Activated CD4-positive, alpha-beta T cell treated with anti-CD3 and anti-CD28 coated beads for 4 hours (primary cell): ENCODE measurements around the gene NTM.

Experiments
- DNase-seq, 2 donors: peaks; one replicate each; pipeline ENCODE4 v3.0.0-alpha.2; 2020

The NTM gene

DNA sequence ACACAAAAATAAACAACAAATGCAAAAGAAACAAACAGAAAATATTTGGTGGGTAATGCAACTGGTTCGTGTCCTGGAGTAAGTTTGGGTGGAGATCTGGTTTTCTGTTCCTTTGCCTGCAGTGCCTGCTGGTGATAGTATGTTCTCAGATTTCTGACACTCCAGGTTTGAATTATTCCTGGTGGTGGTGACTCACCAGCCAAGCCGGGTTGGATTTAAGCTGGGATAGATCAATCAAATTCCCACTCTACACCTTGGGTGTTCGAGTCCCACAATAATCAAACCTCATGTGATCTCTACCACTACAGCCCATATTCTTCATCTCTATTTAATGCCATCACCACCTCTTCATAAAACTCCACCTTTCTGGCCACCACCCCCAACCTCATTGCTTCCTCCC is 421.8 kb downstream of the NTM start:
- DNase-seq = no peak

GRCh38 chr11:131796089-131796488 is 425.7 kb downstream of the NTM start:
- no peak for DNase-seq

DNA sequence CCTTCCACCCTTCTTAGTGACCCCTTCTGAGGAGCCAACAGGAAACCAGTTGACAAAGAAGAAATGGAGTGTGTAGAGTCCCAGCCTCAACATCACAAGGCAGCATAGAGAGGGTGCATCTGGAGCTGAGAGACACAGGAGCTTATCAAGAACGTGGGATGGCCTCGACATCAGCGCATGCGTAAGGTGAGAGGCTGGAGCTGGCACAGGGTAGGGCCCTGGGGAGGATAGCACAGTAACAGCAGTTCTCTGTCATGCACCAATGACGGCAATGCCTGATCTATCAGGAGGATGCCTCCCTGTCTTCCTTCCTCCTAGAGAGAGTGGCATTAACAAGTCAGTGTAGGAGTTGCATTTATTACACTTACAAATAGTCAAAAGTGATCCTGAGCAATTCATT is 426.1 kb downstream of the NTM start:
- DNase-seq = no peak

- no peak for DNase-seq
These were observed 430.0 kb downstream of the NTM start for GRCh38 chr11:131800452-131800851.

DNA sequence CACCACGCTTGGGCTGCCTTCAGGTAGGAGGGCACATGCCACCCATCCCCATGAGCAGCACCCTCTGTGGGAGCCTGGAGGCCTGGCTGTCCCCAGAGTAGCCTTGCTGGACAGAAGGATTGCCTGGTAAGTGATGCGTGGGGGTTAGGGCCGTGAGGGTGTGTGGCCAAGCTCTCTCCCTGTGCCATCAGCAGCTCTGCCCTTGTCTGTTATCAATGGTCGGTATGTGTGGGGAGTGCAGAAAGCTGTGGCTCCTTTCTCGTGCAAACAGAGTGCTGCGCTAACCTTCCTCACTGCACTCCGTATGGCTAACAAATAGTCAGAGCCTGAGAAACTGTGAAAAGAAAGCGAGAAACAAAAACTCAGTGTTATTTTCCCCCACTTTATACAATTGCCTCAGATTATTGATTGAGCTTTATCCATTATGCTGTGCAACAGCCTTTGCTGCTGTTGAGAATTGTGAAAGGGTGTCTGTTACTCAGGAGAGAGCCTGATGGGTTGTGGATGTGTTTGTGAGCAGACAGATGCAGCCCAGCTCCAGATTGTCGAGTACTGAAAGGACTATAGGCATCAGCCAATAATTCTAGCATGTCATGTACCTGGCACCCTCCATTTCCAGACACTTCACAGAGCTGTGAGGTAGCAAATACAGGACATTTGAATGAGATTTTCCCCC is 432.2 kb downstream of the NTM start:
- no peak for DNase-seq

DNA sequence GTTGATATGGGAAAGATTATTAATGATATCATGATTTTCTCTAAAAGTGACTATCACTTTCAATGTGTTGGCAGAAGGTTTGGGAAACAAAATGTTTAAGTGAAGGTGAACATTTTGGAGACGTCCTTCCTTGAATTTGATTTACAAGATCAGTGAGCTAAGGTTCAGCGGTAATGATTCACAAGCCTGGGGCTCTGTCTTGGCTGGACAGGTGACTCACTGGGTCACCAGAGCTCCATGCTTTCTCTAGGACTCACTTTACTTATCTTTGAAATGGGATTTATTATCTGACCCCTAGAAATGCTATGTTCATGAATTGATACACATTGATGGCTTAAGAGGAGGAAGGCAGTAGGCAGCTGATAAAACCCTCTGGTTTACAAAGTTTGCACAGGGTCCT is 437.5 kb downstream of the NTM start:
- DNase-seq = no peak

DNA sequence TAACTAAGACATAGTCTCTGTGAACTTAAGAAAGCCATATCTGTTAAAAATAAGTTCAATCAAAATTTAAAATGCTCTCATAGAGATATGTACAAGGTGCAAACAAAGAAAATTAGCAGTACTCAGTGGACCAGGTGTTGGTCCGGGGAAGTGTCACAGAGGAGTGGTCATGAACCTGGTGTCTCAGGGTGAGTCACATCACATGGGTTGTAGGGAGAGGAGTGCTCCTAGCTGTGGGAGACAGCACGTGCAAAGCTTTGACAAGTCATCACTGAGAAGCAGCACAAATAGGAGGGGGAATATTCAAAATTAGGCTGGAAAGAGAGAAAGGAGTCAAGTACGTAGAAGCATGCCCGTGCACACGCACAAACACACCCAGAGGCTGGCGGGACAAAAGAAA is 438.1 kb downstream of the NTM start:
- DNase-seq = no peak

GRCh38 chr11:131809203-131809918 is 438.9 kb downstream of the NTM start:
- no peak for DNase-seq

DNA sequence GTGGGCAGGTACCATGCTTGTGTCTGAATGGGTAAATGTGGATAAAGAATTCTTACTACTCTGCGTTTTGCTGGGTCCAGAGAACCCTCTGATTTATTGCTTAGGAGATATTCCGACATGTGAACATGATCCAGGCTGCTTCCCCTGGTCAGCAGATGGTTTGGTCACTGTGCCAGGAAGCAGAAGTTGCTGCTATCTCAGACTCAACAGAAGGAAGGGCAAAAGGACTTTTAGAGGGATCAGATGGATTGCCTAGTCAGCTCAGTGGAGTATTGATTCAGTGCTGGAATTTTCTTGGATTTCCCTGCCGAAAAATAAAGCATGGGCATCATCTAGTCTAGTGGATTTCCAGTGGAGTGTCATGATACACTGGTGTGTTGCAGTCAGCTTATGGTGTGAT is 440.1 kb downstream of the NTM start:
- no peak for DNase-seq

GRCh38 chr11:131811383-131811782 is 441.0 kb downstream of the NTM start:
- no peak for DNase-seq

GRCh38 chr11:131814108-131814507 is 443.7 kb downstream of the NTM start:
- no peak for DNase-seq

DNA sequence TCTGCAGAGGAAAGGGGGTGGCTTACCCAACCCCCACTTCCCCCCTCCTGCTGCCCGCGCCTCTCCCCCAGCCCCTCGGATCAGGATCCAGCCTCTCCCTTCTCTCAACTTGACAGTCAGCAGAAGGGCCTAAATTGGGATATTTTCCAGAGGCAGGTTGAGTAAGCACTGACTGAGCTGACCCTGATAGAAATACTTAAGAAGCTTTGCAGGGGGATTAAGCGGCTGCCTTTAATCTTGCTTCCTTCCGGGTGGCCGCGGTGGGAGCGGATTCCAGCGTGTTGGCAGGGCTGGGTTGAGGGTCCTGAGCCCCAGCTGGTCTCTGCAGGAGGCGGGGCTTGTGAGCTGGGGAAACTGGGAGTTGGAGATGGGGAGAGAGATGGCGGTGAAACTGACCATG is 445.2 kb downstream of the NTM start:
- DNase-seq = no peak

GRCh38 chr11:131816051-131816450 is 445.6 kb downstream of the NTM start:
- no peak for DNase-seq

- DNase-seq = no peak
These were observed 447.3 kb downstream of the NTM start for GRCh38 chr11:131817687-131818188.

DNA sequence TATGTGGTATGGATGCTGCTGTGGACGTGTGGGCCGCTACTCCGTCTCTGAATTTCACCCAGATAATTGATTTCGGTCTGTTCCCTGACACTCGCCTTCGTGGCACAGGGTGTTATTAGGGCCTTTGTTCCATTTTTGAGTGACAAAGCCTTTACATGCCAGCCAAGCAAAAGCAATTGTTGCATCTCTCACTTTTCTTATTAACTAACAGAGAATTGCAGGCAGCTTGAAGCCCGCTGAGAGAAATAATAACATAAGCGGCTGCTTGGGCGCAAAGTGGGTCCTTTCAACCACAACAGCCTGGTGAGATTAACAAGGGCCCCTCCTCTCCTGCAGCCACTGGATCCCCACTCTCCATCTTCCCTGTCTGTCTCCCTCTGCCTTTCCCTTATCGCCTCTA is 449.4 kb downstream of the NTM start:
- no peak for DNase-seq

DNA sequence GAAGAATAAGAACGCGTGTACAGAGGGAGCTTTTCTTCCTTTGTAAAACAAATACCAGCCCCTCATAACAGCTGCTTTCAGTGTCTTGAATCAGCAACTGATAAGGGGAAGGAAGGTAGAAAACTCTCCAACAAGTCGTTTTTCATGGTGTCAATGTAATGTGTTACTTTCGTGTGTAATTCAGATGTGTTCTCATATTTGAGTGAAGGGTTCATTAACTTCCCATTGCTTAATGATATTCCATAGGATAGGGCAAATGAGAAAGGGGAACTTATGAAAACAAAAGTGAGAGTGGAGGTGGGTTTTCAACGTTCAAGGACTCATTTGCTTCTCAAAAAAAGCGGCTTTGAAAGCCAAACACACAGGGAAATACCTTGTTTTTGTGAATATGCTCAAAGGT is 452.1 kb downstream of the NTM start:
- DNase-seq = no peak

DNA sequence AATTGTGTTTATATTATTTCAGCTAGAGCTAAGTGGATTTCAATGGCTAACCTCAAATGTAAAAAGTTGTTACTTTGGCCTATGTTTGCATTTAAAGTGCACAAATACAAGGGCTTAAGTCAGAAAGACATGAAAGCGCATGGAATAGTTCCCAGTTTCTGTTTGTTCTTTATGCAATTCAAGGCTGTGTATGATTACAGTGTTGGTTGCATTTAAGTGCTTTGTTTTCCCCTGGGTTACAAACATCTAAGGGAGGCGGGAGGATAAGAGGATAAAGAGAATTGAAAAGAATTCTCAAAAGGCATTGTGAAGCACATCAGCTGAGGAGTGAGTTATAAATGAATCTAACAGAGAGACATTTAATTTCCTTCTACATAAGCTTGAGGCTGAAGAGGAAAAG is 453.4 kb downstream of the NTM start:
- no peak for DNase-seq

- DNase-seq = no peak
These were observed 454.4 kb downstream of the NTM start for GRCh38 chr11:131824771-131825170.

- DNase-seq = no peak
These were observed 457.0 kb downstream of the NTM start for GRCh38 chr11:131827430-131827829.

GRCh38 chr11:131829725-131830124 is 459.3 kb downstream of the NTM start:
- no peak for DNase-seq

DNA sequence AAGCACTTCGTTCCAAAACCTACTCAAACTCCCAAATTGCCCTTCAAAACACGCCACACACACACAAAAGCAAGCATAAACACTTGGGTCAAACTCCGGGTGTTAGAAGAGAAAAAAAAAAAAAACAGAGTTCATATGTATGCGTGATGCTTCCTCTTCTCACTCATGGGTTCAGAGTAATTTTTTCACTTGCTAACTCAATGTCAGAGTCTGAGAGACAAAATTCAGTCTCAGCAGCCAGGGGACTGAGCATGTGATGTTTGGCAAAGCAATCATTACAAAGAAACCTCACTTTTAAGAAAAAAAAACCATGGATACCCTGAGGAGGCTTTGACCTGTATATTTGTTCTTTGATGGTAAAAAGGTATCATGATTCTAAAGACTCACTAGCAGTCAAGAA is 461.7 kb downstream of the NTM start:
- no peak for DNase-seq

GRCh38 chr11:131833366-131833765 is 463.0 kb downstream of the NTM start:
- DNase-seq = no peak

- DNase-seq = no peak
These were observed 467.1 kb downstream of the NTM start for GRCh38 chr11:131837562-131837961.

- DNase-seq = no peak
These were observed 467.6 kb downstream of the NTM start for GRCh38 chr11:131838016-131838415.

GRCh38 chr11:131839326-131839725 is 468.9 kb downstream of the NTM start:
- no peak for DNase-seq
